ENCODE measurements around the gene RASGRF1. TPM values are rescaled to one million over a fixed set of nuclear protein-coding genes. Genes with fewer than 3 reads are reported as not detected.

The RASGRF1 gene
- total and polyA plus RNA-seq, 9 of the 15 experiments (the other 6 are each of a cell fraction or from before 2014, with no cell fraction given) = 0.03 to 0.58 (median 0.06) TPM; not detected in 1

DNA sequence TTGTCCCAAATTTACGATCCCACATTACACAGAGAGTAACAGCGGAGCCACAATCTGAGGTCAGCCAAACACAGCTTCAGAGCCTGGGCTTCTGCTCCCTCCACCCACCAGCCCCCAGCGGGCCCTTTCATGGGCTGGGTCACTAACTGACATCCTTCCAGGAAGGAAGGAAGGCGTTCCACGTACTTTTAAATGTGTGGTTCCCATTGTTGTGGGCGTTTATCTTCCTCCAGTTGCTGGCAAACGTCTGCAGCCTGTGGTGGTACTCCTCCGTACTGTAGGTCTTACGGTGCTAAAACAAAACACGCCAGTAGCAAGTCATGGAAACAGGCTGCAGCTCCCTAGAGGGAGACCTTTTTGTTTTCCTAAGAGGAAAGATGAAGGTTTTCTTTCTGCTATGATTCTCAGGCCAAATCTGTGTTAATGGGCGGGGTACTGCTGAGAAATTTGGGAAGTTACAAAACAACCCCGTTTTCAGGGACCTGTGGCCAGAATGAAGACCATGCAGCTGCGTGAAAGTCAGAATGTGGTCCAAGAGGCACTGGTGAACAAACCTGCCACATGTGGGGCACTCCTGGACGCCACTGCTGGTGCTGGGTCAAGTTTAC lies 153.3 kb downstream of the RASGRF1 start:
- H2AFZ ChIP-seq (ENCODE audit: low read depth, low read length) = peak overlapping the region; percentile 68
- CTCF ChIA-PET (ENCODE audit: low intra/inter-chr PET ratio) = interaction anchor here (0.7 kb wide), 1 partner anchor 223 kb away, joined by 3 read pairs; no protein-coding TSS in a partner anchor
- no TSS peak for BruUV-seq (replicated peaks)
- H3K4me1 ChIP-seq (replicated peaks in 1 of 2; ENCODE audit: control insufficient read depth in 2 of 2, insufficient read depth in 2 of 2, low read length in 2 of 2) = peaks cover 14 to 18% of the 10 kb centered on the region in 2 experiments; a peak in 4 of 5 replicates
- in situ Hi-C loops (cut with MboI) (no loop called here), intact Hi-C loops (cut with micrococcal nuclease) (no loop called here)
- H4K20me1 ChIP-seq (replicated peaks; ENCODE audit: control insufficient read depth, insufficient read depth, low read length) = no peaks in the 10 kb centered on the region
- POLR2A ChIA-PET = interaction anchor here (0.6 to 1.8 kb wide), 6 partner anchors 11 to 1587 kb away, joined by 3 to 6 read pairs (median 4); no protein-coding TSS in a partner anchor
- no peaks in the 10 kb centered on the region for H3K9me1 ChIP-seq (ENCODE audit: control insufficient read depth, insufficient read depth, low read length)
- H3K9me3 ChIP-seq (replicated peaks; ENCODE audit: control insufficient read depth, insufficient read depth, low read depth, low read length) = no peaks in the 10 kb centered on the region
- peak overlapping the region; percentile 20 for H3K4me3 ChIP-seq
- H3K4me2 ChIP-seq (ENCODE audit: insufficient read depth, low read length) = peak overlapping the region; percentile 74
- peak overlapping the region; percentile 51 to 83 for H3K9ac ChIP-seq (ENCODE audit: insufficient read depth in 1 of 2, low read depth in 2 of 2, low read length in 2 of 2)
- H3K27me3 ChIP-seq (ENCODE audit: control insufficient read depth in 2 of 2, insufficient read depth in 2 of 2, low read length in 2 of 2) = no peaks in the 10 kb centered on the region
- peaks cover 23% of the 10 kb centered on the region; the same call in 2 of the 3 replicates for H3K79me2 ChIP-seq (ENCODE audit: control insufficient read depth, insufficient read depth, low read length)
- FAIRE-seq = peak; percentile 97
- H3K27ac ChIP-seq (ENCODE audit: extremely low read depth, low read depth, low read length) = peak overlapping the region; percentile 63
- H3K36me3 ChIP-seq (ENCODE audit: control insufficient read depth, insufficient read depth, low read length) = peaks cover 56% of the 10 kb centered on the region; the same call in 2 of the 3 replicates
- 4% methylated on average over 14 of the region's 14 CpGs for WGBS (ENCODE audit: insufficient coverage, low coverage, missing lambda C conversion rate)
- peak; percentile 53 to 91 (median 72) for DNase-seq (ENCODE audit: extremely low read depth in 1 of 4, low spot score in 3 of 4)
- peak; percentile 91 for ATAC-seq
- TF ChIP-seq ZNF644 (tag; IDR thresholded peaks at IDR 0.05; ENCODE audit: low read depth) (no peak), TEAD4 (IDR thresholded peaks at IDR 0.05; ENCODE audit: low read length) (peak; percentile 70; the same call in 1 of the 2 replicates), TEAD4 (CRISPR knock-in tag; IDR thresholded peaks at IDR 0.05; ENCODE audit: borderline replicate concordance) (no peak), CBX5 (IDR thresholded peaks at IDR 0.05; ENCODE audit: borderline replicate concordance, low read depth) (no peak), MEIS2 (IDR thresholded peaks at IDR 0.05; ENCODE audit: partially characterized antibody) (no peak), NCOR1 (IDR thresholded peaks at IDR 0.05) (peak; percentile 72), ZNF507 (tag; conservative IDR thresholded peaks at IDR 0.05) (no peak), PPARD (CRISPR knock-in tag; IDR thresholded peaks at IDR 0.05) (no peak), CC2D1A (IDR thresholded peaks at IDR 0.05) (peak; percentile 38; the same call in 1 of the 2 replicates), CTBP1 (IDR thresholded peaks at IDR 0.05; ENCODE audit: borderline replicate concordance) (peak; percentile 71; the same call in 1 of the 2 replicates), DDX20 (tag; IDR thresholded peaks at IDR 0.05; ENCODE audit: low read depth) (no peak), POLR2A (conservative IDR thresholded peaks at IDR 0.05) (peak; percentile 68), ZNF431 (CRISPR knock-in tag; IDR thresholded peaks at IDR 0.05) (no peak), DPF2 (IDR thresholded peaks at IDR 0.05) (peak; percentile 76), SUPT5H (IDR thresholded peaks at IDR 0.05) (peak; percentile 38; the same call in 1 of the 2 replicates), ZC3H4 (CRISPR knock-in tag; IDR thresholded peaks at IDR 0.05; ENCODE audit: borderline replicate concordance) (no peak), ETV6 (IDR thresholded peaks at IDR 0.05; ENCODE audit: borderline replicate concordance in 1 of 2, low read depth in 2 of 2, low read length in 1 of 2) (peak; percentile 59 to 91; a peak in 3 of 4 replicates), ETV6 (CRISPR knock-in tag; IDR thresholded peaks at IDR 0.05; ENCODE audit: borderline replicate concordance) (no peak), YY1 (IDR thresholded peaks at IDR 0.05; ENCODE audit: borderline replicate concordance in 1 of 3, control insufficient read depth in 1 of 3, extremely low read depth in 1 of 3, insufficient read depth in 3 of 3, insufficient read length in 1 of 3, insufficient replicate concordance in 2 of 3, low read depth in 1 of 3, low read length in 2 of 3) (peak in 1 of 3 experiments; percentile 46), MAZ (CRISPR knock-in tag; conservative IDR thresholded peaks at IDR 0.05 in 1 of 2, IDR thresholded peaks at IDR 0.05 in 1 of 2) (peak in 1 of 2 experiments; percentile 85; a peak in 2 of 4 replicates), MTA3 (IDR thresholded peaks at IDR 0.05; ENCODE audit: borderline replicate concordance) (peak; percentile 52; the same call in 1 of the 2 replicates)
- TF ChIP-seq, protein P1, sequence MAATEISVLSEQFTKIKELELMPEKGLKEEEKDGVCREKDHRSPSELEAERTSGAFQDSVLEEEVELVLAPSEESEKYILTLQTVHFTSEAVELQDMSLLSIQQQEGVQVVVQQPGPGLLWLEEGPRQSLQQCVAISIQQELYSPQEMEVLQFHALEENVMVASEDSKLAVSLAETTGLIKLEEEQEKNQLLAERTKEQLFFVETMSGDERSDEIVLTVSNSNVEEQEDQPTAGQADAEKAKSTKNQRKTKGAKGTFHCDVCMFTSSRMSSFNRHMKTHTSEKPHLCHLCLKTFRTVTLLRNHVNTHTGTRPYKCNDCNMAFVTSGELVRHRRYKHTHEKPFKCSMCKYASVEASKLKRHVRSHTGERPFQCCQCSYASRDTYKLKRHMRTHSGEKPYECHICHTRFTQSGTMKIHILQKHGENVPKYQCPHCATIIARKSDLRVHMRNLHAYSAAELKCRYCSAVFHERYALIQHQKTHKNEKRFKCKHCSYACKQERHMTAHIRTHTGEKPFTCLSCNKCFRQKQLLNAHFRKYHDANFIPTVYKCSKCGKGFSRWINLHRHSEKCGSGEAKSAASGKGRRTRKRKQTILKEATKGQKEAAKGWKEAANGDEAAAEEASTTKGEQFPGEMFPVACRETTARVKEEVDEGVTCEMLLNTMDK (IDR thresholded peaks at IDR 0.05; ENCODE audit: borderline replicate concordance, insufficient read depth, low read depth, low read length, poor library complexity, severe bottlenecking) = no peak
